Body of pancreas (tissue), 4 donors: ENCODE results near the gene HLA-B.

ENCODE experiments used
- CTCF ChIP-seq, 7 experiments: fragments of 450-650 bp in 4 of 7; fragments of 200-600 bp in 3 of 7; sonication (generic) in 3 of 7; IDR thresholded peaks; one replicate each; pipeline ENCODE4 v1.5.1; 2016 to 2019; ENCODE audit warnings: antibody characterized with exemption in 7 of 7
- POLR2A ChIP-seq, 3 donors: fragments of 450-650 bp; IDR thresholded peaks; one replicate each; pipeline ENCODE4 v1.6.1; 2016; ENCODE audit warnings: antibody characterized with exemption in 3 of 3, mild to moderate bottlenecking in 2 of 3

DNA sequence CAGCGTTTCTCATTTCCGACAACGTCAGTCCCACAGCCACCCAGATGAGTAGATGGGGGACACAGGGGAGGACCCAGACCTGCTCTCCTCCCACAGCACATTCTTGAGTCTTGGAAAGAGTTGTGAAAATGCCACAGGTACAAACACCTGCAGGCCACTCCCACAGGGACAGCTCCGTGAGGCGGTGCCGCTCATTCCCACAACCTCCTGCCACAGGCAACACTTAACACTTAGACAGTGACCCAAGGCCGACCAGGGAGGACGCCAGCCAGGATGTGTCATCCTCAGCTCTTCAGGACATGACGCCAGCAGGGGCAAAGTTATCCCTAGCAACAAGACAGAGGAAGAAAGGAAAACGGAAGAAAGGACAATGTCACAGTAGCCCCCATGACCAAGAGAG, 22.9 kb upstream of the HLA-B start:
- TF ChIP-seq CTCF (IDR thresholded peaks at IDR 0.05) = no peak
- no peak for TF ChIP-seq POLR2A (IDR thresholded peaks at IDR 0.05)
